MCF 10A (cell line): ENCODE measurements around the gene ARHGEF9. TPM values are rescaled to one million over a fixed set of nuclear protein-coding genes. Genes with fewer than 3 reads are reported as not detected.
A peak's percentile ranks its signal among the peaks of the same experiment; 100 is the strongest.

Experiments used
- BruUV-seq: library from RNA; stranded (reverse); fragments of 400-500 nt; replicated peaks from 2 replicates; lab custom pipeline; 2021; lab: Mats Ljungman, UMichigan
- CTCF ChIA-PET: fragments of 300-600 bp; sonication (Branson Sonifier 250); formaldehyde crosslinking; extraction: SDS; loops from one replicate; lab custom pipeline; 2021; ENCODE audit warnings: antibody characterized with exemption, inconsistent platforms; lab: Yijun Ruan, JAX
- POLR2A ChIA-PET: fragments of 300-600, 350-650 bp; sonication (Branson Sonifier 250); formaldehyde crosslinking; extraction: SDS; loops from one replicate; lab custom pipeline; 2020; ENCODE audit warnings: antibody characterized with exemption, inconsistent platforms; lab: Yijun Ruan, JAX
- DNase-seq: peaks from one replicate; pipeline ENCODE4 v3.0.0-alpha.2; 2018; ENCODE audit not compliant: unreplicated experiment
- H3K27ac Mint-ChIP-seq: one replicate; pipeline ENCODE4 v1.8.0; 2022; ENCODE audit warnings: mild to moderate bottlenecking, low read depth, mixed read lengths; ENCODE audit not compliant: unreplicated experiment
- H3K27me3 Mint-ChIP-seq: one replicate; pipeline ENCODE4 v1.8.0; 2022; ENCODE audit warnings: mixed read lengths; ENCODE audit not compliant: insufficient read depth, unreplicated experiment
- H3K36me3 Mint-ChIP-seq: one replicate; pipeline ENCODE4 v1.8.0; 2022; ENCODE audit warnings: mild to moderate bottlenecking, moderate library complexity, mixed read lengths; ENCODE audit not compliant: insufficient read depth, unreplicated experiment
- H3K4me1 Mint-ChIP-seq: one replicate; pipeline ENCODE4 v1.8.0; 2022; ENCODE audit warnings: mixed read lengths; ENCODE audit not compliant: insufficient read depth, unreplicated experiment
- H3K4me3 Mint-ChIP-seq: one replicate; pipeline ENCODE4 v1.8.0; 2022; ENCODE audit warnings: mild to moderate bottlenecking, moderate library complexity, mixed read lengths; ENCODE audit not compliant: unreplicated experiment
- H3K9me3 Mint-ChIP-seq: one replicate; pipeline ENCODE4 v1.8.0; 2022; ENCODE audit warnings: mixed read lengths; ENCODE audit not compliant: unreplicated experiment
- CTCF ChIP-seq: fragments of 200-600 bp; IDR thresholded peaks from one replicate; pipeline ENCODE4 v1.8.0; 2022; ENCODE audit warnings: antibody characterized with exemption, mild to moderate bottlenecking; ENCODE audit not compliant: unreplicated experiment
- intact Hi-C: fragments of 100-400 bp; cut with micrococcal nuclease; formaldehyde crosslinking; loops from 2 replicates; pipeline ENCODE4 v1.14.1; 2022
- total RNA-seq: library from RNA; stranded (reverse); gene quantifications from 2 replicates; pipeline ENCODE4 v1.2.3, GENCODE V29; 2022

The ARHGEF9 gene
- total RNA-seq, 1 experiment from 2014 or later: 33.6 TPM

DNA sequence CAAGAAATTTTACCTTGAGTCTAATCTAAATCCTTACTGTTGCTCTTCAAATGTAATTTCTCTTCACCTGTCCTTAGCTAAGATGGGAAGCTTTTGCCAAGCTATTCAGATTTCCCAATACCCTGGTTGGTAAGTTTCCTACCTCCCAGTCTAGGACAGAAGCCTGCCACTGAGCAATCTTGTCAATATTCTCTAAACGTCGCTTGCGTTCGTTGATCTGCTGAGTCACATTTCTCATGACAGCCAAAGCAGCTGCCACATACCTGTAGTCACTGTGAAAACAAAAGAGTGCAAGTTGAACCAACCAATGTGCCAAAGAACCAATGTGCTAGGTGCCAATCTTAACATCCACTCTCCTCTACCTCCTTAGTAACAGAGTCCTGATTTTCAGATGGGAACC is 111.1 kb downstream of the ARHGEF9 start:
- H3K27ac Mint-ChIP-seq: no peak overlapping the region
- CTCF ChIA-PET: interaction anchor here (0.7 kb wide), 2 partner anchors 8 to 252 kb away, joined by 3 to 4 read pairs; no protein-coding TSS in a partner anchor
- H3K4me1 Mint-ChIP-seq: no peaks in the 10 kb centered on the region
- no peaks in the 10 kb centered on the region for H3K27me3 Mint-ChIP-seq
- no TSS peak for BruUV-seq
- no peak overlapping the region for H3K4me3 Mint-ChIP-seq
- intact Hi-C loops: no loop called here
- H3K9me3 Mint-ChIP-seq: peaks cover 11% of the 10 kb centered on the region
- peak; percentile 5 for DNase-seq
- H3K36me3 Mint-ChIP-seq: peaks cover 25% of the 10 kb centered on the region
- POLR2A ChIA-PET: no interaction called here
- TF ChIP-seq CTCF: no peak

DNA sequence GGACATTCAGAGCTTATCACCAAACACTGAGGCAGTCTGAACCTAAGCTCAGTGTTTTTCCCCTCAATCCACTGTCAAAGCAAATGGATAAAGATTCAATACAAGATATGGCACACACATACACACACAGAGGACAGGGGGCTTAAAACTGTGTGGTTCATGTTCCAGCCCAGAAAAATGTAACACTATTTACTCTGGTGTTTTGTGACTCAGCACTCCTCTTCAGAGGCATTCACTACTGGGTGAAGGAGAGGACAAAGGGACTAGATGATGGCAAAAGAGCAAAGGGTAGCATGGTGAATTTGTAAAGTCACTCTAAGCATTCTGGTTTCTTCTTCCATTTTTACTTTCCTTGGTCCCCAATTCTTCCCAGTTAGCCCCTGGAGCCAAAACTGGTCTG is 120.3 kb downstream of the ARHGEF9 start:
- no peak for DNase-seq
- H3K4me3 Mint-ChIP-seq: no peak overlapping the region
- H3K27me3 Mint-ChIP-seq: no peaks in the 10 kb centered on the region
- H3K36me3 Mint-ChIP-seq: peaks cover 18% of the 10 kb centered on the region
- BruUV-seq: no TSS peak
- TF ChIP-seq CTCF: no peak
- CTCF ChIA-PET: interaction anchor here (1.0 kb wide), 1 partner anchor 16 kb away, joined by 4 read pairs; no protein-coding TSS in a partner anchor
- H3K9me3 Mint-ChIP-seq: peaks cover 13% of the 10 kb centered on the region
- no peak overlapping the region for H3K27ac Mint-ChIP-seq
- POLR2A ChIA-PET: no interaction called here
- intact Hi-C loops: no loop called here
- H3K4me1 Mint-ChIP-seq: no peaks in the 10 kb centered on the region

DNA sequence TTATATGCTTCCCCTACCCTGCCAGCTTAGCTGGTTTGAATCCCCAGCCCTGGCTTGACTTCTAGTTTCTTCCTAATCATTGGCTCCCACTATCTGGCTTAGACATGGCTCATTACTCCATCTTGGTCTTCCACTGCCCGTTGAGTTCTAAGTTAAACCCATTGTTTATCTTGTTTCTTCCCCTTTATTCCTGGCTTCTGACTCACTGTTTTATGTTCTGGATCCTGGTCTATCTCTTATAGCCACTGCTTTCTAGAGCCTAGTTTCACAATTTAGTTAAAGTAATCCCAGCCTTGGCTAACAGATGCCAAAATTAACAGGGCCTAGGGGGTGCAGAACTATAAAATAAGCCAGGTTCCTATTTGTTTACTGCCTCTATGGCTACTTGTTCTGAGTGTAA is 120.9 kb downstream of the ARHGEF9 start:
- intact Hi-C loops: no loop called here
- no peak for TF ChIP-seq CTCF
- H3K4me3 Mint-ChIP-seq: no peak overlapping the region
- peaks cover 15% of the 10 kb centered on the region for H3K36me3 Mint-ChIP-seq
- H3K4me1 Mint-ChIP-seq: no peaks in the 10 kb centered on the region
- POLR2A ChIA-PET: no interaction called here
- no peak for DNase-seq
- peaks cover 6% of the 10 kb centered on the region for H3K9me3 Mint-ChIP-seq
- no peaks in the 10 kb centered on the region for H3K27me3 Mint-ChIP-seq
- CTCF ChIA-PET: no interaction called here
- BruUV-seq: no TSS peak
- H3K27ac Mint-ChIP-seq: no peak overlapping the region

GRCh38 chrX:63661676-63662075 is 123.3 kb downstream of the ARHGEF9 start:
- Mint-ChIP-seq H3K27me3 (no peaks in the 10 kb centered on the region), H3K36me3 (peaks cover 12% of the 10 kb centered on the region), H3K27ac (no peak overlapping the region), H3K4me3 (no peak overlapping the region), H3K9me3 (peaks cover 4% of the 10 kb centered on the region), H3K4me1 (peaks cover 7% of the 10 kb centered on the region)
- CTCF ChIA-PET: interaction anchor here (0.6 to 0.9 kb wide), 2 partner anchors 36 to 45 kb away, joined by 3 read pairs; no protein-coding TSS in a partner anchor
- no peak for TF ChIP-seq CTCF
- POLR2A ChIA-PET: no interaction called here
- no peak for DNase-seq
- no TSS peak for BruUV-seq
- intact Hi-C loops: no loop called here
